Measurements from ENCODE around the gene KCNQ2.

The KCNQ2 gene

GRCh38 chr20:63365601-63366389 lies 106.7 kb downstream of the KCNQ2 start:
- DNase-seq = no peak

GRCh38 chr20:63364801-63365585 lies 107.5 kb downstream of the KCNQ2 start:
- no peak for DNase-seq

GRCh38 chr20:63363981-63364561 lies 108.4 kb downstream of the KCNQ2 start:
- DNase-seq = no peak

GRCh38 chr20:63363013-63363957 lies 109.2 kb downstream of the KCNQ2 start:
- no peak for DNase-seq

GRCh38 chr20:63362436-63363009 lies 109.9 kb downstream of the KCNQ2 start:
- DNase-seq = no peak

- DNase-seq = no peak
These were observed 110.7 kb downstream of the KCNQ2 start for GRCh38 chr20:63361519-63362435.

- no peak for DNase-seq
These were observed 111.5 kb downstream of the KCNQ2 start, which contains the start of gene CHRNA4 for GRCh38 chr20:63360850-63361518. TSS of gene CHRNA4 (minus strand) at chr20:63361349. CDS start at chr20:63361165, 184 bp downstream.

- DNase-seq = no peak
These were observed 112.3 kb downstream of the KCNQ2 start for GRCh38 chr20:63359937-63360849.

- no peak for DNase-seq
These were observed 113.1 kb downstream of the KCNQ2 start for GRCh38 chr20:63359164-63359934.

- DNase-seq = no peak
These were observed 114.2 kb downstream of the KCNQ2 start for GRCh38 chr20:63357921-63358905.

GRCh38 chr20:63356931-63357879 lies 115.2 kb downstream of the KCNQ2 start:
- DNase-seq = no peak

- no peak for DNase-seq
These were observed 115.9 kb downstream of the KCNQ2 start for GRCh38 chr20:63356511-63356910.

GRCh38 chr20:63355781-63356295 lies 116.6 kb downstream of the KCNQ2 start:
- no peak for DNase-seq

- DNase-seq = no peak
These were observed 117.7 kb downstream of the KCNQ2 start for GRCh38 chr20:63354636-63355350.

- DNase-seq = no peak
These were observed 119.6 kb downstream of the KCNQ2 start for GRCh38 chr20:63352811-63353221.

All from OCI-M1 (cell line).